ENCODE results near the gene UMAD1. TPM values are rescaled to one million over a fixed set of nuclear protein-coding genes. Genes with fewer than 3 reads are reported as not detected.

The UMAD1 gene
- polyA plus RNA-seq, 3 donors: 6.2 to 22.7 (median 18.6) TPM

DNA sequence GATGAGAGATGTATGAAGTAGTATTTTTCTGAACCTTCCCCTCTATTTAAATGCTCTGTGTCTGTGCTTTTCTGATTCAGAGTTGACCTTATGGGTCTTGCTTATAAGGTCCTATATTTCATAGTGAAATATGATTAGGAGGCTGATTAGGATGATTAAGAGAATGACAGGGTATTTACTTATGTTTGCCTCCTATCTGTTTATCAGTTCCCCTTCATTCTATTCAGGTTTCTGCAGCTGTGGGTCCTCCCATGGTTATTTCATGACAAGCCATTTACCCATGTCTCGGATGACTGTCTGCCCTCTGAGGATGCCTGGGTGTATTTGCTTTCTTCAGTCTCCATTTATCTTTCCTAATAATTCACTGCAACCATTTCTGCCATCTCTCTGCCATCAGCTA, 61.0 kb downstream of the UMAD1 start:
- no peaks in the 10 kb centered on the region for H3K4me1 ChIP-seq (ENCODE audit: control insufficient read depth in 1 of 2, insufficient read depth in 2 of 2, low read length in 2 of 2)
- no peaks in the 10 kb centered on the region for H3K36me3 ChIP-seq (replicated peaks in 1 of 2; ENCODE audit: control insufficient read depth in 1 of 2, insufficient read depth in 2 of 2, low read length in 2 of 2)
- no peaks in the 10 kb centered on the region for H4K20me1 ChIP-seq (ENCODE audit: insufficient read depth, low read length)
- no peaks in the 10 kb centered on the region for H3K27me3 ChIP-seq (ENCODE audit: control insufficient read depth in 2 of 2, insufficient read depth in 2 of 2, low read length in 2 of 2)
- no peak overlapping the region for H2AFZ ChIP-seq (ENCODE audit: insufficient read depth, low read depth, low read length, poor library complexity, severe bottlenecking)
- H3K27me3 Mint-ChIP-seq (ENCODE audit: low read depth in 3 of 3): peaks cover 0 to 2% (median 0%) of the 10 kb centered on the region in 3 donors
- H3K27ac ChIP-seq (ENCODE audit: low read depth in 1 of 2, low read length in 2 of 2): no peak overlapping the region
- no peak overlapping the region for H3K9ac ChIP-seq (ENCODE audit: insufficient read depth, low read length, poor library complexity, severe bottlenecking)
- no peak overlapping the region for H3K4me2 ChIP-seq (replicated peaks; ENCODE audit: extremely low read depth, low read length, poor library complexity, severe bottlenecking)
- TF ChIP-seq CTCF (IDR thresholded peaks at IDR 0.05): no peak
- WGBS (ENCODE audit: insufficient coverage): no CpG with 5 or more reads among the region's 1 CpG
- H3K4me3 Mint-ChIP-seq: no peak overlapping the region
- DNase-seq: no peak
- no peaks in the 10 kb centered on the region for H3K79me2 ChIP-seq (ENCODE audit: insufficient read depth, low read length)
- no peak overlapping the region for H3K27ac Mint-ChIP-seq
- no peaks in the 10 kb centered on the region for H3K9me3 ChIP-seq (replicated peaks in 1 of 2; ENCODE audit: control insufficient read depth in 1 of 2, insufficient read depth in 1 of 2, low read length in 2 of 2)
- H3K4me3 ChIP-seq (replicated peaks in 1 of 3; ENCODE audit: low read depth in 2 of 3, low read length in 3 of 3): no peak overlapping the region
- H3K36me3 Mint-ChIP-seq: peaks cover 0 to 4% of the 10 kb centered on the region in 2 donors
- H3K9me3 Mint-ChIP-seq: peaks cover 0 to 1% (median 0%) of the 10 kb centered on the region in 7 donors
- peaks cover 10% of the 10 kb centered on the region for H3K4me1 Mint-ChIP-seq
- intact Hi-C loops (cut with micrococcal nuclease): no loop called here

DNA sequence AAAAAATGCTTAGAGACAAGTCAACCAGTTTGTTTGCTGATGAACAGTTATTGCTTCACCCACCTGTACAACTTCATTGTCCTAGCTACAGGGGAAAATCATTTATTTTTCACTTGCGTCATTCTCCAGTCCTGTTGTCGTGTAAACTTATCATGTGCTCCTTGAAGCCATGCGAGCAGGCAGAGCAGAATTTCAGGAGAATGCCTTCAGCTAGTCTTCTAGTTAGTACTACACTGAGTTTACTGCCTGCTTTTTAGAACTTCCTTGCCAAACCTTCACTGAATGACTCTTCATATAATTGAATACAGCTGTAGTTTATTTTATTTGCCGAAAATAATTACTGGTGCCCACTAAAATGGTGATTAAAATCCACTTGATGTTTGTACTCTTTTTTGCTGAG, 62.3 kb downstream of the UMAD1 start:
- intact Hi-C loops (cut with micrococcal nuclease): no loop called here
- Histone ChIP-seq H3K4me2 (replicated peaks; ENCODE audit: extremely low read depth, low read length, poor library complexity, severe bottlenecking) (no peak overlapping the region), H3K9me3 (replicated peaks in 1 of 2; ENCODE audit: control insufficient read depth in 1 of 2, insufficient read depth in 1 of 2, low read length in 2 of 2) (no peaks in the 10 kb centered on the region), H3K4me1 (ENCODE audit: control insufficient read depth in 1 of 2, insufficient read depth in 2 of 2, low read length in 2 of 2) (no peaks in the 10 kb centered on the region), H3K27me3 (ENCODE audit: control insufficient read depth in 2 of 2, insufficient read depth in 2 of 2, low read length in 2 of 2) (no peaks in the 10 kb centered on the region), H3K4me3 (replicated peaks in 1 of 3; ENCODE audit: low read depth in 2 of 3, low read length in 3 of 3) (no peak overlapping the region), H3K9ac (ENCODE audit: insufficient read depth, low read length, poor library complexity, severe bottlenecking) (no peak overlapping the region), H2AFZ (ENCODE audit: insufficient read depth, low read depth, low read length, poor library complexity, severe bottlenecking) (no peak overlapping the region), H3K36me3 (replicated peaks in 1 of 2; ENCODE audit: control insufficient read depth in 1 of 2, insufficient read depth in 2 of 2, low read length in 2 of 2) (no peaks in the 10 kb centered on the region), H3K79me2 (ENCODE audit: insufficient read depth, low read length) (no peaks in the 10 kb centered on the region), H3K27ac (ENCODE audit: low read depth in 1 of 2, low read length in 2 of 2) (no peak overlapping the region), H4K20me1 (ENCODE audit: insufficient read depth, low read length) (no peaks in the 10 kb centered on the region)
- DNase-seq: no peak
- Mint-ChIP-seq H3K4me1 (peaks cover 10% of the 10 kb centered on the region), H3K27me3 (ENCODE audit: low read depth in 3 of 3) (peaks cover 0 to 2% (median 0%) of the 10 kb centered on the region in 3 donors), H3K27ac (no peak overlapping the region), H3K9me3 (peaks cover 0 to 1% (median 0%) of the 10 kb centered on the region in 7 donors), H3K36me3 (peaks cover 0 to 4% of the 10 kb centered on the region in 2 donors), H3K4me3 (no peak overlapping the region)
- TF ChIP-seq CTCF (IDR thresholded peaks at IDR 0.05): no peak
- WGBS (ENCODE audit: insufficient coverage): 97% methylated on average over 3 of the region's 4 CpGs

Data from CD14-positive monocyte (primary cell).